Tongue (tissue), 2 donors: ENCODE measurements around the gene DNAH11. TPM values are rescaled to one million over a fixed set of nuclear protein-coding genes. Genes with fewer than 3 reads are reported as not detected.
A peak's percentile ranks its signal among the peaks of the same experiment; 100 is the strongest.
"Not testable (repeated sequence)": the region's sequence is repeated elsewhere in the genome, so short reads cannot be mapped to it uniquely, and the experiment has no call there.

Experiments used
- DNase-seq: peaks from one replicate; pipeline ENCODE4 v3.0.0-alpha.2; 2015
- total RNA-seq: library from RNA; depleted of rRNA; stranded (reverse); fragments of >200 nt; gene quantifications from one replicate; pipeline ENCODE4 v1.2.3, GENCODE V29; 2014

DNAH11 gene
- total RNA-seq, 1 donor from 2014 or later, result 1.8 TPM

DNA sequence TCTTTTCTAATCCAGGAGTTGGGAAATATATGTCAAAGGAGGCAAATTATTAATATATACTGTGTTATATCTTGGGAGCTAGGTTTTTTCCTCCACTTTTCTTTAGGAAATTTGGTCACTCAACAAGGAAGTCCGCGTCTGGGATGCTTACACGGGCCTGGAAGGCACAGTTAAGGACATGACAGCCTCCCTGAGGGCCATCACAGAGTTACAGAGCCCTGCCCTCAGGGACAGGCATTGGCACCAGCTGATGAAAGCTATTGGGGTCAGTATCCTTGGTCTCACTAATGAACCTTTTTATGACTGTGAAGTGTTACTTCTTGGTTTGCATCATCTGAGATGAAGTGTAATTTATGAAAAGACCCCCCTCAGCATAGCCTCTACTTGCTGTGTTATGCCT lies 74.7 kb downstream of the DNAH11 start:
- DNase-seq, result no peak

DNA sequence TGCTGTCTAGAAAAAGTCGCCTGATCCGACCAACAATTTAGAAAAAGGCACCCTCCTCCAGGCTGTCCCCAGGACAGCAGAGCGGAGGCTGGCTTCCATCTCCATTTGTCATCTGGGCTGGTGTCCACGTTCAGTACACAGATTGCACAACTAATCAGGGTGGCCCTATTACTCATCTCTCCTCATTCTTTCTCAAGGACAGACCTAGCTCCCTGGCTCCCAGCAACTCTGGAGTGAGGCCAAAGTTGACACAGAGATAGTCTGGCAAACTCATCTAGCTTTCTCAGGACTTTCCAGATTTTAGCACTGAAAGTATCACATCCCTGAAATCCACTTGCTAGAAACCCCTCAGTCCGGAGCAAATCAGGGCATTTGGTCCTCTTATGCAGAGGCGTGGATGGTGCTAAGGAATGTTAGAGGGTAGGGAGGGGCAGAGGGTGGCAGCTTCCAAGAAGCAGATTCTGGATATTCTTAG lies 75.1 kb downstream of the DNAH11 start:
- no peak for DNase-seq

DNA sequence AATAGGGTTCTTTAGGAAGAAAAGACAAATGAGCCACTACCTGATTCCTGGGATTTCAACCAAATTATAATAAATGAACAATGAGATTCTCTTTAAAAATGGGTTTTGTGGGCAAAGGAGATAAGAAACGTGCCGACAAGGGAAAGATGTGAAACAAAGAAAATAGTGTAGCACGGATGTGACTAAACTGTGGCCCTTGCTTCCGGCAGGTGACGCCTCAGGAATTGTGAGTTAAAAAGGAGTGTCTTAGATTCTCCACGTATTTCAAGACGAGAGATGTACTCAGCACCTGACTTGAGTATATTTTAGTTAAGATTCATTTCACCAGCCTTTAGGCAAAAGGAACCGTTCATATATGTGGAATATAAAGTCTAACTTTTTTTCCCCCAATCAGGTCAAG lies 75.9 kb downstream of the DNAH11 start:
- no peak for DNase-seq

DNA sequence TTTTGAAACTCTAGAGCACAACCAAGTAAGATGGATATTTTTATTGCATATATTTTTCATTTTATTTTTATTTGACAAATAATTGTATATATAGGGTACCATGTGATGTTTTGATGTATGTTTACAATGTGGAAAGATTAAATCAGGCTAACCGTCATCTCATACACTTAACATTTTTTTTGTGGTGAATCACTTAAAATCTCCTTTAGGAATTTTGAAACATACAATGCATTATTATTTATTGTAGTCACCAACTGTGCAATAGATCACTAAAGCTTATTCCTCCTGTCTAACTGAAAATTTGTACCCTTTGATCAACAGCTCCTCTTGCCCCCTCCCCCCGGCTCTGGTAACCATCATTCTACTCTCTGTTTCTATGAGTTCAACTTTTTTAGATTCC lies 77.2 kb downstream of the DNAH11 start:
- no peak for DNase-seq

DNA sequence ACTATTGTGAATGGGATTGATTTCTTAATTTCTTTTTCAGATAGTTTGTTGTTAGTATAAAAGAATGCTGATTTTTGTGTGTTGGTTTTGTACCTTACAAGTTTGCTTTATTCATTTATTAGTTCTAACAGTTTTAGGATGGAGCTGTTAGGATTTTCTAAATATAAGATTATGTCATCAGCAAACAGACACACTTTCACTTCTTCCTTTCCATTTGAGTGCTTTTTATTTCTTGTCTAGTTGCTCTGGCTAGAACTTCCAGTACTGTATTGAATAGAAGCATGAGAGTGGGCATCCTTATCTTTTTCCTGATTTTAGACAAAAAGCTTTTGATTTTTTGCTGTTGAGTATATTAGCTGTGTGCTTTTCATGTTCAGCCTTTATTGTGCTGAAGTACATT lies 81.5 kb downstream of the DNAH11 start:
- DNase-seq, result no peak

DNA sequence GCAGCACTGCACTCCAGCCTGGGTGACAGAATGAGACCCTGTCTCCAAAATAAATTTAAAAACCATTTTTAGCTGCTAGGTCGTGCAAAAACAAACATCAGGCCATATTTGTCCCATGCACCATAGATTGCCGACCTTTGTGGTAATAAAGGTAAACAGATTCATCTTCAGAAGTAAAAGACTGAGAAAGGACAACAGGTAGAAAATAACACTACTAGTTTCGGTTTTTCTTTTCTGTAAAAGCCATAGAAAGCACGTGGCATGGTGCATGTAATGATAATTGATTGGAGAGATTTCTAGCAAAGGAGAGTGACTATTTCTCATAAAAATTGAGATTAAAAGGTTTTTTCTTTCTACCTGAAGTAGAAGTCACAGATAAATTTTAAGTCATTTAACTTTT lies 93.9 kb downstream of the DNAH11 start:
- DNase-seq, result no peak

DNA sequence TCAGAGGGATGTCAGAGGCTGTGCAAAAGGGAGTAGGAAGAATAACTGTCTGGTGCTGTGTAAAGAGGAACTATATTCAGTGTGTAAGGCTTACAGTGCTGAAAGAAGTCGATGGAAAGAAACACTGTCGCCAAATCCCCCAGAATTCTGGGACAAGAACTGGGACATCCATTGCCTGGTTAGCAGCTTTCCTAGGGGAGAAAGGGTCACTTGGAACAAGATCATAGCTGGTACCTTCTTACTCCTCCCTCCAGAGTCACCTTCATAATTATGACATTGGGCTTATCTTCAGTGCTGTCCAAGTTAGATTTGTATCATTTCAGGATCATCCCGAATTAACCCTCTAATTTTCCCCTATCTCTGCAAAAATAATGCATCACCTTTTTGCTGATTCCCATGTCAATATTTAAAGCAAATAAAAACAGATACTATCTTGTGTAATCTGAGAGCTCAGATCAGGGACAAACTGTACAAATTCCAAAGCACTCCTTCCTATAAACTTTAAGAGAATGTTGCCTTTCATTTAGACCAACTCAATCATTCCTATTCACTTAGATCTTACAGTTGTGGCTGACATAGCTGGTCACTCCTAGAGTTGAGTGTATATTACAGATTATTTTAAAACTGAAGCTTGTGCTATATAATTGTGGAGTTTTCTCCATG lies 96.5 kb downstream of the DNAH11 start:
- DNase-seq, result no peak

DNA sequence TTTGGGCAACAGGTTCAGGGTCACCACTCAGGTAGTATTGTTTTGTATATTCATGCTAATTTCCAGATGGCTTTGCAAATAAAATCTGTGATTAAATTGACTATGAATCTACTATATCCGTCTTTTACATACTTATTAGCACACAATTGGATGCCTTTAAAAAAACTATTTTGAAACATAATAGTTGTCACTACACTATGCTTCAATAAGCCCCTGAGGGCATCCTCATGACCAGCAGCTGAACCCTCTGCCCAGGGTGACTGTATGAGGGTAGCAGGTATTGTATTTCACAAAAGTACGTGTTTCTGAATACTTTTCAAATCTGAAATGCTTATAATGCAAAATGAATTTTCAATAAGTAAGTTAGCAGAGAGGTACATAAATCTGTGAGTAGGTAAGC lies 97.3 kb downstream of the DNAH11 start:
- DNase-seq, result no peak

DNA sequence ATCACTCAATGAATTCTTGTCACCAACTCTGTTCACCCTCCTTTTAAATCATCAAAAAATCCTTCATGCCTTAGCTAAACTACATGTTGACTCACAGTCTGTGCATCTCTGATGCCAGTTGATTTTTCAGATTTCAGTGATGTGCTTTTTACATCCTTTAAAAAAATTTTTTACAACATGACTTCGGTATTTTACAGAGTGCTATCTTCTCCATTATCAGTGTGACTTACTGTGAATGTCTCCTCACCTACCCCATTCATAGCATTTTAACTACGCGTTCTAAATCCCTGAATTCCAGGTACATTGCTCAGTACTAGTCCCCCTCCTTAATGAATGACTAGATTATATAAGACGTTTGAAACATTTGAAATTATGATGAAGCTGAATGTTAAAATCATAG lies 98.7 kb downstream of the DNAH11 start:
- no peak for DNase-seq

DNA sequence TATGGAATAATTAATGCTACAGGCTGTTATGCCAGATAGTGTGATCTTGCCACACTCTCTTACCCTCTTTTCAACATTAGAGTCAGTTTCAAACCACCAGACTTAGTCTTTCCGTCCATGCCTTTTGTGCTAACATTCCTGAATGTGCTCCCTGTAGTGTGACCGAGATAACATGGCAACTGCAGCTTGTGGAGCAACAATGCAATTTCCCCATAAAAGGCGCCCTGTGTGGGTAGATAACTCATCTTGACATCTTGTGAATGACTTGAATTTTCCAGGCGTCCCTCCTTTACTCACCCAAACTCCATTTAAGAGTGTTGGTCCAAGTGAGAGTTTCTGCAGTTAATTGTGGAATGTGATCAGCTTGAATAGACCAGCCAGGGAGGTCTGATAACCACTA lies 99.6 kb downstream of the DNAH11 start:
- DNase-seq, result no peak

DNA sequence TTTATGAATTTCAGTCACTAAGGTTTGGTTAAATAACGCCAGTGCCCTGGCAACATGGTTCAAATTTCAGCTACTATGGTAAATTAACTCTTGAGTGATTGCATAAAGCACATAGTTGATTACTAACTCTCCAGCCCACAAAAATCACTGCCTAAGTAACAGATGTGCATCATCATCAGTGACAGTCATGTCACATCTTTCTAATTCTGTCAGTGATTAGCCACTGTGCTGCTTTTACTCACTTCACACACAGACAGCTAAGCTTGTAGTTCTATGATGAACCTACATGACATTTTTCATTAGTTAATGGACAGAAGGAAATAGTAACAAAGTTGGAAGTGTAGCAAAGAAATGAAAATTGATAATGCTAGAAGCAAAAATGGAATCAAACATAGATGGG lies 108.9 kb downstream of the DNAH11 start:
- DNase-seq, result no peak

DNA sequence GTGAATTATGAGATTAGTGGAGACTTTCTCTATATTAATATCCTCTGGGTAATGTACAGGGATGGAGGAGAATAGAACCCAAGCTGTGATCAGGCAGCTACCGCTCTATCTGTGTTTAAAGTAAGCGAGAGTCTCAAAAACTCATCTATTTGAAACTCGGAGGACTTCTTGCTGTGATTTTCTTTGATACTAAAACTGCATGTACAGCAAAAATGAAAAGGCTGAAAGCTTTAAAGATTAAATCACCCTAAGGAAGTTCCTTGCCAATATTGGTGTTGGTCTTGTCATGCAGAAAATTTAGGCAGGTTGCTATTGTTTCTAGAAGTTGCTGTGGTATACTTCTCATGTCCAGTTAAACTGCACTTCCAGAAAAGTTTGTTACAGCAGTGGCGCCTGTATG lies 110.8 kb downstream of the DNAH11 start:
- no peak for DNase-seq

DNA sequence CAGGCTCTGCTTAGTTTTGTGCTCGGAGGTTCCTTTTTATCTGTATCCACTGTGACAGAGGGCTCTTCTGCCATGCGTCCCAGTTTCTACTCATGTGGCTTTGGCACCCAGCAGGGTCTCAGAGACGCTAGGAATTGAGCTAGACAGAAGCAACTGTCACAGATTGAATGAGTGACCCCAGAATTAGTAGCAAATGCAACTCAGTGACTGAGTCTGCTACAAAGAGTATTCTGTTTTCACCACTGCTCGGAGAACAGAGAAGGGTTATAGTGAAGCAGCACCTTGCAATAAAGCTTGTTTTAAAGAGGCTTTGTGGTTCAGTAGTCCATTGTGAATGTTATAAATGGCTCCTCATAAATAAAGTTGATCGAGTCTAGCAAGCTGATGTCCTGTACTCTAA lies 113.2 kb downstream of the DNAH11 start:
- no peak for DNase-seq

DNA sequence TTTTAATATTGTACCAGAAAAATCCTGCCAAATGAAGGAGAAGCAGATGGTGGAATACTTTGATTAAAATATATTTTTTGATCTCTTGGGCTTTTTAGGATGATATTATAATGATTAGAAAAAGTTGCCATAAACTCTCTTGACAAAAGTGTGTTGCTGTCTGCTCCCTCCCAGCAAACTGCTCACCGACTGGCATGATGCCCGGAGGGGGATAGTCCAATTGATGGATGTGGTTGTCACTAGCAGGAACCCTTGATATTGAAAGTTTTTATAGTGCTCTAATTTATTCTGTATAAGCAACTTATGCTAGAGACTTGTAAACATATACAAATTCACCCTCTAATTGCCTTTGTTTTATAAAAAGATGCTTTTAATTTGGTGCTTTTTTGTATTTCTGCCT lies 114.0 kb downstream of the DNAH11 start:
- no peak for DNase-seq

DNA sequence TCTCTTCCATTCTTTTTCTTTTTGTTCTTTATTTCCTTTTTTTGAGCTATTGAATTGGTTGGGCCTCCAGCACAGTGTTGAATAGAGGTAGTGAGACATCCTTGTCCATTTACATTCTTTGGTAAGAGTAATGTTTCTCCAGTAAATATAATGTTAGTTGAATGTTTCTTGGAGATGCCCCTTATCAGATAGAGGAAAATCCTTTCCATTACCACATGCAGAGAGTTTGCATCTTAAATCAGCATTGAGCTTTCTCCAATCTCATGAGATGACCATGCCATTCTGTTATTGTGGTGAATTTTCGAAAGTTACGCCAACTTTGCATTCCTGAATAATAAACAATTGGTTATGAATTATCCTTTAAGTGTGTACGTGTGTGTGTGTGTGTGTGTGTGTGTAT lies 127.7 kb downstream of the DNAH11 start:
- DNase-seq, result no peak

DNA sequence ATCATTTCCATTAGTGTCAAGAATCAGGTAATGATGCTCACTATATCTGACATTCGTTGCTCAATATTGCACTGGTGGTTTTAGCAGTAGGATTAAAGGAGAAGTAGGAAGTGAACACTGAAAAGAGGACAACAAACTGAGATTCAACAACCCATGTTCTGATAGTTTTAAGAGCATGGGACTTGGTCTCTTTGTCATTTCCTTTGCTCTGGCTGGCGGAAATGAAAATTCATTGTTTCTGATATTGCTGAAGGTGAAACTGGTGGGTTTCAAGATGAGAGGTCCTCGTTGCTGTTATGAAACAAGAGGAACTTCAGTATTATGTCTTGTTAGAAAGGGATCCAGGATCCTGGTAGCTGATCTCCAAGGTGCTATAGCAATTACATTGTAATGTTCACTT lies 129.0 kb downstream of the DNAH11 start:
- no peak for DNase-seq

DNA sequence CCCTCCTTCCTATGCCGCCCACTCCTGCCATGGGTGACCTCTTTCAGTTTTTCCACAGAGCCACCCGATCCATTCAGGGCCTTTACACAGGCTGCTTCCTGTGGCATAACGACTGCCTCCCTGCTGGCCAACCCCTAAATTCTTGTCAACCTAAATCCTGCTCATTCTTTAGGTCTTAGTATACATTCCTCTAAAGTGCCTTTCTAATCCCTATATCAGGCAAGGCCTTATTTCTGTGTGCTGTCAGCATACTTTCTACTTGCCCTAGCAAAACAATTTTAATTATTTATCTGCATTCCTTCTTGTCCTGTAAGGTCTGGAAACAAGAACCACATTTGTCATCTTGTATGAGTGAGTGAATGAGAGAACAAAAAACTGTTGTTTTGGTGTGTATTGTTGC lies 132.4 kb downstream of the DNAH11 start:
- DNase-seq, result no peak

DNA sequence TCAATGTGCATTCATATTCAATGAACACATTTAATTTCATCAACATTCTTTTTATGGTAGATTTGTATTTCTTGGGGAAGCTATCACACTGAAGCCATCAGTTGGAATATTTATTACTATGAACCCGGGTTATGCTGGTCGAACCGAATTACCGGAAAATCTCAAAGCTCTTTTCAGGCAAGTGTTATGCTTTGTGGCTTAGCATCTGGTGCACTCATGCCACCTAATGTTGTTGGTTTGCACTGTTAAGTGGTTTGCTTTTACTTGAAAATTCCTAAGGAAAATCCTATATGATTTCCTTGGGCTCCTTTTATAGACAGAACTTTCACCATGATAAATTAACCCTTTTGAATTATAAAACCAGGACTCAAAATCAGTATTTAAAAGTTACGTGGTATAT lies 147.9 kb downstream of the DNAH11 start:
- DNase-seq, result peak; percentile 13

DNA sequence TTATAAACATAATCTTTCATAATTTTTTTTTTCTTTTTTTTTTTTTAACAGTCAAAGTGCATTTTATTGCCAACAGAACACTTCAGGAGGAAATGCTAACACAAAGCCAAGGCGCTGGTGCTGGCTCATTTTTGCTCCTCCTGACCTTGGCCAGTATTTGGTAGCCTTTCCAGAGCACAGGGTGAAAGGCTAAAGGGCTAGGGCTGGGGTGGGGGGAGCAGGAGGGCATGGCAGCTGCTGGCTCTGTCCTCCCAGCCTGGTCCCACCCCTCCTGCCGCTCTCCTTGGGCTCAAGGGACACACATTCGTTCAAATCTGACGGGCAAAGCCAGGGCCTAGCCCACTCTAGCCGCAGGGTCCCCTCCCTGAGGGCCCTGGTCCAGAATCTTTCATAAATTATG lies 148.3 kb downstream of the DNAH11 start:
- DNase-seq, result not testable (repeated sequence)

DNA sequence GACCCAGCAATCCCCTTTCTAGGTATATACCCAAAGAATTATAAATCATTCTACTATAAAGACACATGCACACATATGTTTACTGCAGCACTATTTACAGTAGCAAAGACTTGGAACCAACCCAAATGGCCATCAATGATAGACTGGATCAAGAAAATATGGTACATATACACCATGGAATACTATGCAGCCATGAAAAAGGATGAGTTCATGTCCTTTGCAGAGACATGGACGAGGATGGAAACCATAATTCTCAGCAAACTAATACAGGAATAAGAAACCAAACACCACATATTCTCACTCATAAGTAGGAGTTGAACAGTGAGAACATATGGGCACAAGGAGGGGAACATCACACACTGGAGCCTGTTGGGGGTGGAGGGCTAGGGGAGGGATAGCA lies 157.7 kb downstream of the DNAH11 start:
- DNase-seq, result not testable (repeated sequence)

DNA sequence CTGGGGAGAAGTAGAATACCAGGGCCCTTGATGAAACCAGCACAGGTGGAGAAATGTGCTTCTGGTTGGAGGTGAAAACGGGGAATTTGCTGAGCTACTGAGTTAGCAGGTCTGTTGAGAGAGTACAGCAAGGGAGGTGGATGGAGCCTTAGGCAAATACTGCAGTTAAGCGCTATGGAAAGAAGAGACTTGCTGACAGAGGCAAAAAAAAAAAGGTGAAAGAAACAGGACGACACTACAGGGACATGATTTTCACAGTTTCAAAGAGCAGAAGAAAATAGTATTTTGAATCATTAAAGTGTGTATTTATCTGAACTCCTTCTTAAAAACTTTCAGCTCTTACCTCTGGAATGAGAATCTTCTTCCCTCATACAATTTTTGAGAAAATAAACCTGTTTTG lies 159.5 kb downstream of the DNAH11 start:
- no peak for DNase-seq

DNA sequence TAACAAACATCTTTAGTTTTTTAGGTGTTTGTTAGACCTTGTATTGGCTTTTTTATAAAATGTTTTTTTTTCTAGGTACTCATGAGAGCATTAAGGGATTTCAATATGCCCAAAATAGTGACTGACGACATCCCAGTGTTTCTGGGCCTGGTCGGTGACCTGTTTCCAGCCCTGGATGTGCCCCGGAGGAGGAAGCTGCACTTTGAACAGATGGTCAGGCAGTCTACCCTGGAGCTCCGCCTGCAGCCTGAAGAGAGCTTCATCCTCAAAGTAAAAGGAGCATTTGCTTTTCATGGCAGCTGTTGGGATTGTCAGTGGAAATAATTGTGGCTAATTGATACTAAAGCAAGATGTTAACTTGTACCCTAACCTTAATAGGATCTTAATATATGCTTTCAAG lies 161.5 kb downstream of the DNAH11 start:
- DNase-seq, result peak; percentile 27

DNA sequence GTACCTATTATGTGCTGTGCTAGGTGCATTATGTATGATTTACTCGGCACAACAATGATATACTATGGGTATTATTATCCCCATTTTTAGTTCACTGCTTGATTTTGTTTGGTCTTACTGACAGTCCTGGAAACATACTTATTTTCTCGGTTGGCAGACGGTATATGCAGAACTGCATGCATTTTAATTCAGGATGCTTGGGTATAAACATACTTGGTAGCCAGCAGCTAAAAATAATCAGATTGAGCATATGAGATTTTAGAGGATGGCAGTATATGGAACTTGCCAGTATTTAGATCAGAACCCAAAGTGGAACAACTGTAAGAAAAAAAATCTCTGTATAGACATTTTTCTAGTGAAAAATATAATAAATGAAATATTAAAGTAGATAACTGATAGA lies 163.3 kb downstream of the DNAH11 start:
- DNase-seq, result no peak

DNA sequence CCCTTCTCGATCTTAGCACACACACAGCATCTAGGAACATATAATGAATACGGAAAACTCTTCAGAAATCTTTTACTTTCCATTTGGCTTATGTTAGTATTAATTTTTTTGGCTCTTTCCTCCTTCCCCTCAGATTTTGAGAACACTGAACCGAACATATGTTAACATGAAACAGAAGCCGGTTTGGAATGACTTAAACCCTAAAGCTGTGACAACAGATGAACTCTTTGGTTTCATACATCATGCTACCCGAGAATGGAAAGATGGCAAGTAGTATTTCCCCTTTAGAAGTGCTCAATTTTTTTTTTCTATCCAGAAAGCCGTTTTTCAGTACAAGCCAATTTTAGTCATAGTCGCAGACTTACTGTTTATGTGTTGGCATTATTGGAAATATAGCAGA lies 164.7 kb downstream of the DNAH11 start:
- DNase-seq, result peak; percentile 23

DNA sequence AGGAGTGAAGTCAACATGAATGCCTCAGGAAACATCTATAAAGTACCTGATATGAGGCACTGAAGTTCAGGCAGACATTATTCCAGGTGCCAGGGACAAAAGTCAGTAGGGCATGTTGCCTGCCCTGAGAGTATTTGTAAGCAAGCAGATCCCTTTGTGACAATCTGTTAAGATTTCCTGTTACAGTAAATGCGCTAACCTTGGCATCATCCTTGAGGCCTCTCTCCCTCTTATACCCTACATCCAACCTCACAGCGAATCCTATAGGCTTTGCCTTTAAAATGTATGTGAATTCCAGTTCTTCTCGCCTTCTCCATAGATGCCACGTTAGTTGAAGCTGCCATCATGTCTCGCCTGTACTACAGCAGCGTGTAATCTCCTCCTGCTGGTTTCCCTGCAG lies 165.3 kb downstream of the DNAH11 start:
- DNase-seq, result no peak
